Activated T-helper 1 cell treated with anti-CD3 and anti-CD28 coated beads, Interleukin-12 subunit alpha, Interleukin-12 subunit beta, Interleukin-2, Interleukin-4 antibody, amounts not matched to agents 30 ng/mL and 10 ng/mL and 1 ng/mL, durations not matched to agents 14 hours and 24 hours and 36 hours (primary cell): ENCODE measurements around the gene GPATCH2L. TPM values are rescaled to one million over a fixed set of nuclear protein-coding genes. Genes with fewer than 3 reads are reported as not detected.

Experiments used
- DNase-seq: peaks from one replicate; pipeline ENCODE4 v3.0.0; 2021; ENCODE audit warnings: low spot score
- H3K27ac Mint-ChIP-seq: one replicate; pipeline ENCODE4 v1.8.0; 2021; ENCODE audit warnings: mild to moderate bottlenecking, mixed read lengths
- H3K27me3 Mint-ChIP-seq: one replicate; pipeline ENCODE4 v1.8.0; 2022; ENCODE audit warnings: mild to moderate bottlenecking, moderate library complexity, mixed read lengths; ENCODE audit not compliant: insufficient read depth
- H3K36me3 Mint-ChIP-seq: one replicate; pipeline ENCODE4 v1.8.0; 2021; ENCODE audit warnings: low read depth, mixed read lengths
- H3K4me1 Mint-ChIP-seq: one replicate; pipeline ENCODE4 v1.8.0; 2021; ENCODE audit warnings: low read depth, mixed read lengths
- H3K4me3 Mint-ChIP-seq: one replicate; pipeline ENCODE4 v1.8.0; 2021; ENCODE audit warnings: mild to moderate bottlenecking, moderate library complexity, mixed read lengths
- H3K9me3 Mint-ChIP-seq: one replicate; pipeline ENCODE4 v1.8.0; 2021; ENCODE audit warnings: mixed read lengths
- intact Hi-C: fragments of 100-400 bp; cut with micrococcal nuclease; formaldehyde crosslinking; loops from one replicate; pipeline ENCODE4 v1.15.1; 2024
- total RNA-seq: library from RNA; stranded (reverse); gene quantifications from 2 replicates; pipeline ENCODE4 v1.2.3, GENCODE V29; 2022

The GPATCH2L gene
- total RNA-seq, 1 donor from 2014 or later = 56.1 TPM

DNA sequence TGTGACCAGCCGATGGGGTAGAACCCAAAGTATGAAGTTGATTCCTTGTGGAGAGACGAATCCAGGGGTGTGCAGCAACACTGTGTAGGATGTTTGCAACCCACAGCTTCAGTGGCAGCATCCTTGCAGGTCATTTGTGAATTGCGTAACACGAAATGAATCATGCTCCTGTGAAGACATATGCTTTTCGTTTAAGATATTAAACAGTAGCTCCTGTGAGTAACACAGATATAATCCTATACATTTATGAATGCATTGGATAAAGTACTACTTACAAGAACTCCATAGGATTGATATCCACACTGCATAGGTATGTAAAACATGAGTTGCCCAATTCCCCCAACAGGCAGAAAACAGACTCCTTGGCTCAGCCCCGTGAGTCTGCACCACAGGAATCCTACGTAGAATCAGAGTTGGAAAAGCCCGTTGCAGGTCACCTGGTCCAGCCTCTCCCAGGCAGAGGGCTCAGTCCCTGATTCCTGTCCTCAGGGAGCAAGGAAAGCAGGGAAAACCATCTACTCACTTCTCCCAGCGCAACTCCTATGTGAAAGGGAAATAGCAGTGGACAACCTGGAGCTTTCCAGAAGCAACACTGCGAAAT lies 75.8 kb downstream of the GPATCH2L start:
- H3K27me3 Mint-ChIP-seq = no peaks in the 10 kb centered on the region
- no peak for DNase-seq
- H3K4me1 Mint-ChIP-seq = no peaks in the 10 kb centered on the region
- intact Hi-C loops = no loop called here
- no peaks in the 10 kb centered on the region for H3K9me3 Mint-ChIP-seq
- no peak overlapping the region for H3K4me3 Mint-ChIP-seq
- no peaks in the 10 kb centered on the region for H3K36me3 Mint-ChIP-seq
- H3K27ac Mint-ChIP-seq = no peak overlapping the region

- Mint-ChIP-seq H3K9me3 (no peaks in the 10 kb centered on the region), H3K27me3 (no peaks in the 10 kb centered on the region), H3K36me3 (no peaks in the 10 kb centered on the region), H3K4me3 (no peak overlapping the region), H3K4me1 (no peaks in the 10 kb centered on the region), H3K27ac (no peak overlapping the region)
- DNase-seq = no peak
- intact Hi-C loops = no loop called here
Measured at GRCh38 chr14:76228138-76228537, 76.4 kb downstream of the GPATCH2L start.

DNA sequence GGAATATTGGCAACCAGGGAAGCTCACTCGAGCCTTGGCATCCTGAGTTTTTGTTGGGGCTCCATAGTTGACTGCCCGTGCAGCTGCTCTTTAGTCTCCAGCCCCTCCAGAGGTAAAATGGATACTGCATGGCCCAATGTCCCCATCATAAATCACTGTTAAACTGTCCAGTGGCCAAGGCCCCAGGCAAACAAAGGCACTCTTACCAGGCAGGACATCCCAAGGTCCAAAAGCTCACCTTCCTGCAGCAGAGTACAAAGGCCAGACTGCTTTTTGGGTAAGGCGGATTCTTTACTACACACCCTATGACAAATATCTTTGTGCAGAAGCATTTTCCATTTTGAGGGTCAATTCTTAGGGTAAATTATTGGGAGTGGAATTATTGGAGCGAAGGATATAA lies 81.1 kb downstream of the GPATCH2L start:
- intact Hi-C loops = no loop called here
- no peaks in the 10 kb centered on the region for H3K9me3 Mint-ChIP-seq
- DNase-seq = no peak
- H3K4me3 Mint-ChIP-seq = no peak overlapping the region
- no peak overlapping the region for H3K27ac Mint-ChIP-seq
- H3K36me3 Mint-ChIP-seq = no peaks in the 10 kb centered on the region
- H3K4me1 Mint-ChIP-seq = no peaks in the 10 kb centered on the region
- no peaks in the 10 kb centered on the region for H3K27me3 Mint-ChIP-seq

DNA sequence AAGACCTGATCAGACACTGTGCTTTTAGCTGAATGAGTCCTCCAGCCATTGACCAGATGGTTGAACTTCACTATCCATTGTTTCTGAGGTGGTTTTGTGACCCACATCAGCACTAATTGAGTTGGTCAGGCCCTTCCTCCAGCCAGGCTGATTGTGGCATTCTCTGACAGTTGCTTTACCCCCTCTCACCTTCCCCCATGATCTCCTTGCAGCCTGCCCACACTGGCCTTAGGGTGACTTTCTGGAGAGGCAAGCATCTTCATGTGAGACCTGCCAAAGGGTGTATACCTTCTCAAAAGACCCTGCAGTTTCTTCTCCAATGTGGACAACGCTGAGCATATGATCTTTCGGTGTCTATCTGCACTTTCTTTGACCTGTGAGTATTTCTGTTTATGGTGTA lies 83.9 kb downstream of the GPATCH2L start:
- H3K36me3 Mint-ChIP-seq = no peaks in the 10 kb centered on the region

GRCh38 chr14:76236172-76237130 lies 84.7 kb downstream of the GPATCH2L start:
- H3K27ac Mint-ChIP-seq = no peak overlapping the region
- intact Hi-C loops = no loop called here
- H3K4me3 Mint-ChIP-seq = no peak overlapping the region

More for the DNA sequence above, 83.9 kb downstream of the GPATCH2L start:
- Mint-ChIP-seq H3K4me1 (no peaks in the 10 kb centered on the region), H3K27me3 (peaks cover 2% of the 10 kb centered on the region), H3K9me3 (no peaks in the 10 kb centered on the region), H3K27ac (no peak overlapping the region), H3K4me3 (no peak overlapping the region)
- intact Hi-C loops = no loop called here
- no peak for DNase-seq

GRCh38 chr14:76237349-76237990 lies 85.7 kb downstream of the GPATCH2L start:
- no peak overlapping the region for H3K4me3 Mint-ChIP-seq
- no peaks in the 10 kb centered on the region for H3K36me3 Mint-ChIP-seq
- intact Hi-C loops = no loop called here
- no peak overlapping the region for H3K27ac Mint-ChIP-seq
- DNase-seq = no peak
- no peaks in the 10 kb centered on the region for H3K4me1 Mint-ChIP-seq
- H3K27me3 Mint-ChIP-seq = peaks cover 4% of the 10 kb centered on the region
- H3K9me3 Mint-ChIP-seq = peaks cover 15% of the 10 kb centered on the region

More at GRCh38 chr14:76236172-76237130, 84.7 kb downstream of the GPATCH2L start:
- peaks cover 4% of the 10 kb centered on the region for H3K27me3 Mint-ChIP-seq
- H3K36me3 Mint-ChIP-seq = no peaks in the 10 kb centered on the region
- H3K4me1 Mint-ChIP-seq = no peaks in the 10 kb centered on the region
- DNase-seq = no peak
- H3K9me3 Mint-ChIP-seq = peaks cover 7% of the 10 kb centered on the region

- H3K36me3 Mint-ChIP-seq = no peaks in the 10 kb centered on the region
- no peak overlapping the region for H3K27ac Mint-ChIP-seq
- H3K4me3 Mint-ChIP-seq = no peak overlapping the region
- no peak for DNase-seq
- intact Hi-C loops = no loop called here
- H3K4me1 Mint-ChIP-seq = no peaks in the 10 kb centered on the region
- H3K27me3 Mint-ChIP-seq = peaks cover 2% of the 10 kb centered on the region
- peaks cover 24% of the 10 kb centered on the region for H3K9me3 Mint-ChIP-seq
Measured at GRCh38 chr14:76245097-76245496, 93.4 kb downstream of the GPATCH2L start.

- no peak overlapping the region for H3K4me3 Mint-ChIP-seq
- no peaks in the 10 kb centered on the region for H3K36me3 Mint-ChIP-seq
- peaks cover 11% of the 10 kb centered on the region for H3K27me3 Mint-ChIP-seq
- H3K4me1 Mint-ChIP-seq = no peaks in the 10 kb centered on the region
- intact Hi-C loops = no loop called here
- H3K27ac Mint-ChIP-seq = no peak overlapping the region
- no peak for DNase-seq
- H3K9me3 Mint-ChIP-seq = no peaks in the 10 kb centered on the region
Measured at GRCh38 chr14:76250302-76250701, 98.6 kb downstream of the GPATCH2L start.

DNA sequence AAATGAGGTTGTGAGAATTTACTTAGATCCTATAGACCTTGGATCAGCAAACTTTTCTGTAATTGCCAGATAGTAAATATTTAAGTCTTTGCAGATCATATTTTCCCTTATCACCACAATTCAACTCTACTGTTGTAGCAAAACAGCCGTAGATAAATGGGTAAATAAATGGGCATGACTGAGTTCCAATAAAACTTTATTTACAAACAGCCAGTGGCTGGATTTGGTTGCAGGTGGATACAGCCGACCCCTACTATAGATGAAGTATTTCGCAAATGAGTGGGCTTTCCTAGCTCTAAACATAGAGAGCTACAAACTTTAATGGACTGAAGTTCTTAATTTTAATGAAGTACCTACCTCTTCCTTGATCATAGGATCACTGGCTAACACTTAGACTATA lies 100.7 kb downstream of the GPATCH2L start:
- Mint-ChIP-seq H3K27ac (no peak overlapping the region), H3K4me3 (no peak overlapping the region), H3K4me1 (no peaks in the 10 kb centered on the region), H3K36me3 (no peaks in the 10 kb centered on the region), H3K9me3 (no peaks in the 10 kb centered on the region), H3K27me3 (peaks cover 14% of the 10 kb centered on the region)
- intact Hi-C loops = no loop called here
- DNase-seq = no peak

DNA sequence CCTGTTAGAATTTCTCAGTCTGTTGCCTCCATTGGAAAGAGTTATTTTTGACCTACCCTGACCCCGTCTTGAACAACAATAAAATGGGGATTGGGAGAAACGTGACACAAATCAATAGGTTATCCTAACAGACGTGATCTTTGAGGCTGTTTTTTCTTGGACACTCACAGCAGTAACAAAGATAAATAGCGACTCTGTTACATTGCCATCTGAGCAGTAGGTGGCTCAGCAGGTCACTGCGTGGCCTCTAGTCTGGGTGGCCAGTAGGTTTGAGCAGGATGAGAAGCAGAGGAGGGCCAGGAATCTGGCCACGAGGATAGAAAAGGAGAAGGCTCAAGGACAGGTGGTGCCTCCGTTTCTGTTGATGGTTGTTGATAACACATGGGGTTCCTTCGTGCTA lies 101.4 kb downstream of the GPATCH2L start:
- intact Hi-C loops = no loop called here
- Mint-ChIP-seq H3K9me3 (no peaks in the 10 kb centered on the region), H3K27me3 (peaks cover 14% of the 10 kb centered on the region), H3K4me3 (no peak overlapping the region), H3K36me3 (no peaks in the 10 kb centered on the region), H3K4me1 (no peaks in the 10 kb centered on the region), H3K27ac (no peak overlapping the region)
- DNase-seq = no peak

DNA sequence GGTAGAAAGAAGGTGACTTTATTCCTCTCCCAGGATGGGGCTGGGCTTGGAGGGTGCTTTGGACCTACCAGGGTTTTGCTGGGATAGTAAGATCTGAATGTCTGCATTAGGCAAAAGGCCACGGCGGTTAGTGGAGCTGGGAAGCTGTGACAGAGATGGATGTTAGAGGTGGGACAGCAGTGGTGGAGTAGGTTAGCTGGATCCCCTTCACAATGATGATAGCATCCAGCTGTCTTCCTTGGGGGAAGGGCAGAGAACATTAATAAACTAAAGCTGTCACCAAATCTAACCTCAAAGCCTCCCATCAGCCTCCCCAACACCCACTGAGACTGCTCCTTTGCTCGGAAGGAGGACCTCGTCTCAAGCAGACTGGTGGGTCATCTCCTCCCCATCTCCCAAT lies 104.8 kb downstream of the GPATCH2L start:
- no peak overlapping the region for H3K27ac Mint-ChIP-seq
- no peaks in the 10 kb centered on the region for H3K36me3 Mint-ChIP-seq
- intact Hi-C loops = no loop called here
- no peak overlapping the region for H3K4me3 Mint-ChIP-seq
- DNase-seq = no peak
- peaks cover 7% of the 10 kb centered on the region for H3K27me3 Mint-ChIP-seq
- H3K9me3 Mint-ChIP-seq = no peaks in the 10 kb centered on the region
- no peaks in the 10 kb centered on the region for H3K4me1 Mint-ChIP-seq

- no peak overlapping the region for H3K27ac Mint-ChIP-seq
- H3K36me3 Mint-ChIP-seq = no peaks in the 10 kb centered on the region
Measured at GRCh38 chr14:76257111-76257803, 105.5 kb downstream of the GPATCH2L start.

More at GRCh38 chr14:76257111-76257803, 105.5 kb downstream of the GPATCH2L start:
- Mint-ChIP-seq H3K27me3 (peaks cover 6% of the 10 kb centered on the region), H3K4me1 (no peaks in the 10 kb centered on the region), H3K9me3 (no peaks in the 10 kb centered on the region), H3K4me3 (no peak overlapping the region)
- DNase-seq = no peak
- intact Hi-C loops = no loop called here
